DMS53 treated with DMSO at 0.1 percent for 48 hours (cell line): Measurements from ENCODE around the gene RMP24.
A peak's percentile ranks its signal among the peaks of the same experiment; 100 is the strongest.
"Not testable (repeated sequence)": the region's sequence is repeated elsewhere in the genome, so short reads cannot be mapped to it uniquely, and the experiment has no call there.

Experiments used
- DNase-seq: peaks from one replicate; lab custom pipeline; 2025; ENCODE audit not compliant: unreplicated experiment; lab: John Stamatoyannopoulos, UW

The RMP24 gene

DNA sequence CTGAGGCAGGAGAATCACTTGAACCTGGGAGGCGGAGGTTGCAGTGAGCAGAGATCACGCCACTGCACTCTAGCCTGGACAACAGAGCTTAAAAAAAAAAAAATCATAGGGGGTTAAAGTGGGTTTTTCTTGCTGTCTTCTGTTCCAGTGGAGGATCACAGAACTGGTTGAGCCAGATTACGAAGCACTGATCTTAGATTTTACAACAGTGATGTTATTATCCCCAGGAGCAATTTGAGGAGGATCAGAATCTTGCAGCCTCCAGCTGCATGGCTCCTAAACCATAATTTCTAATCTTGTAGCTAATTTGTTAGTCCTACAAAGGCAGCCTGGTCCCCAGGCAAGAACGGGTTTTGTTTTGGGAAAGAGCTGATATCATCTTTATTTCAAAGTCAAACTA, 4.6 kb upstream of the RMP24 start:
- not testable (repeated sequence) for DNase-seq

GRCh38 chr18:35968278-35968880, 4.1 kb upstream of the RMP24 start:
- no peak for DNase-seq

DNA sequence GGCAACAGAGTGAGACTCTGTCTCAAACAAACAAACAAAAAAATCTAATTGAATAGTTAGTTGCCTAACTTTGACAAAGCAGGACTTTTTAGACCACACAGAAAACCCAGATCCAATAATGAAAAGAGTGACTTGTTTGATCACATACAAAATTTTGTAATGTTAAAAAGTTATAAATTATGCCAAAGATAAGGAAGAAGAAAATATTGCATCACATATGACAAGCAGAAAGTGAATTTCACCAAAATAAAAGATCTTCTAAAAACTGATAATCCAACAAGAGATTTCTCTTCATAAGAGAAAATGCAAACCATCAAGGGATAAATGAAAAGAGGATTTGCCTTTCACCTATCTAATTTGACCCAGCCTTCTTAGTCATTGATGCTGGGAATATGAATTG, 2.8 kb upstream of the RMP24 start:
- no peak for DNase-seq

GRCh38 chr18:35971661-35972196, 750 bp upstream of the RMP24 start:
- DNase-seq, result peak; percentile 74

DNA sequence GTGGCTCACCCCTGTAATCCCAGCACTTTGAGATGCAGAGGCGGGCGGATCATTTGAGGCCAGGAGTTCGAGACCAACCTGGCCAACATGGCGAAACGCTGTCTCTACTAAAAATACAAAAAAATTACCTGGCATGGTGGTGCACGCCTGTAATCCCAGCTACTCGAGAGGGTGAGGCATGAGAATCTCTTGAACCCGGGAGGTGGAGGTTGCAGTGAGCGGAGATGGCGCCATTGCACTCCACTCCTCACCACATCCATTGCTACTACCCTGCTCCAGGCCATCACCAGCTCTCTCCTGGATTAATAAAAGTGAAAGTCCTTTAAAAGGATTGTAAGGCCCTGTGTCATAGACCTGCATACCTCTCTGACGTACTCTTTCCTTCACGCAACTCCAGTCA, 1.2 kb downstream of the RMP24 start:
- no peak for DNase-seq

DNA sequence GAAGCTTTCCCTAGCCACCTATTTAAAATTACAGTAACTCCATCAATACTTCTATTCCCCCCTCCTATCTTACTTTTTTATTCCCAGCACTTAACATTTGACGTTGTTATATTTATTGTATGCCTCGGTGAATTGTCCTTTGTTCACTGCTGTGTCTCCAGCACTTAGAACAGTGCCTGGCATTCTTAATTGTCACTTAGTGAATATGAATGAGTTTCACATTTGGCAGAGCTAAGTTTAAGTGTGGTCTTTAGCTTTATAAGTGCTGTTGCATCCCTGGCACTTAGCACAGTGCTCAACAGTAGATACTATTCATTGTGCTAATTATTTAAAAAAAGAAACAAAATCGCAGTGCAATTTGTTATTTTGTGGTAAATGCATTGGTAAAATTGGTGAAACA, 1.7 kb downstream of the RMP24 start:
- DNase-seq, result no peak

DNA sequence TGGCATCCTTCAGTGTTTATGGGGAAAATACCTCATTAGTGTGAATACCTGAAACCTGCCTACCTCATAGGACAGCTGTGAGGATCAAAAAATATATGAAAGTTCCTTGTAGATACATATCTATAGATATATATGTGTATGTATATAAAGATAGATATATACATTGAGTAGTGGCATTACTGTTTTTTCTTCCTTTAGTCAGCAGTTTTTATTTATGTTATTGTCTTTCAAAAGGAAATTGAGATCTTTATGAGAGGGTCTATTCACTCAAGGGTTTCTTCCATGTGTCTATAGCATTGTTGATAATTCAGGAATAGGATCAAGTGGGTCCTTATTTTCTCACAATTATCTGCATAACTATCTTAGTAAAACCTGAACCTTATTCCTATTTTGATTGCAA, 6.6 kb downstream of the RMP24 start:
- no peak for DNase-seq

DNA sequence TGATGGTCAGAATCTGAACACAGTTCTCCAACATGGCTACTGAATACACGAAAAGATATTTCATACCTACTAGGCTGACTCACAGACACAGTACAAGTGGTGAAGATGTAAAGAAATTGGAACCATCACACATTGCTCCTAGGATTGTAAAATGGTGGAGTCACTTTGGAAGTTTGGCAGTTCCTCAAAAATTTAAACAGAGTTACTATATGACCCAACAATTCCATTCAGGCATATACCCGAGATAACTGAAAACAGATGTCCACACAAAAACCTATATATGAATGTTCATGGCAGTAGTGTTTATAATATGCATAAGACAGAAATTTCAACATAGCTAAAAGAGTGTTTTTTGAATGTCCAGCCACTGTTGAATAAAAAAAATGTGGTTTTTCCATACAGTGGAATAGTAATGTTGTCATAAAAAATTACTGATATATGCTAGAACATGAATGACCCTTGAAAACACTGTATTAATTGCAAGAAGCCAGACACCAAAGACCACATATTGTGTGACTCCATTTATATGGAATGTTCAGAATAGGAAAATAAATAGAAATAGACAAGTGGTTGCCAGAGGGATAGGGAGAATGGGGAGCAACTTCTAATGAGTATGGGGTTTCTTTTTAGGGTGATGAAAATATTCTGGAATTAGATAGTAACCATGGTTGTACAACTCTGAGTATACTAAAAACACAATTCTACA, 10.1 kb downstream of the RMP24 start:
- DNase-seq, result no peak

DNA sequence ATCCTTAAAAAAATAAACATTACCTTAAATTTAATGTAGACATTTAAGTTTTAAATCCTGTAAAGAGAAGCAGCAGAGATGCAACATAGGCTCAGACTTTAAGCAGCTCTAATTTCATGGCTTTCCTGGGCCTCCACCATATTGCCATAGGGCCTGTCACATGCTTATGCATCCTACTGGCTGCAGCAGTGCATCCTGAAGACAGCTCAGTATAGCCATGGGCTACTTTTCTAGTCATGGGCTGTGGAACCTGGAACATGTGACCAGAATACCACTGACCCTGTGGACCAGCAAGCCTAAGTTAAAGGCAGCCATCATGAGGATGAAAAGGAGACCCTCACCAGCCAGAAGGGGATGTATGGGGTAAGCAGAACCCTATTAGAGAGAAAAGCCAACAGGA, 10.7 kb downstream of the RMP24 start:
- DNase-seq, result no peak

DNA sequence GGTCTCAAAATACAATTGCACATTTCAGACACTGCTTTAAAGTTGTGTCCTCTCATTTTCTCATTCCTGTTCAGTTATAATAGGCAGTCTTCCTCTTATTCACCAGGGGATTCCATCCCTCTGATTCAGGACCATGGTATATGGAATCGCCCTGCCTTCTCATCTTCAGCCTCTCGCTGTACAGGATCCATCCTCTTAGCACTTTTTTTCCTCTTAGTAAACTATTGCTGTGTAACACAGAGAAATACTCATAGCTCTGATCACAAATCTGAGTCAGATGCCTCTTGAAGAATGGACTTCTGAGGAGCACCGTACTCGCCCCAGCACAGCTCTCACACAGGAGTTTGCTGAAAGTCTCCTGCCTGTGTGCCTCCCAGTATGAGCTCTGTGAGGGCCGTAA, 11.3 kb downstream of the RMP24 start:
- DNase-seq, result no peak

DNA sequence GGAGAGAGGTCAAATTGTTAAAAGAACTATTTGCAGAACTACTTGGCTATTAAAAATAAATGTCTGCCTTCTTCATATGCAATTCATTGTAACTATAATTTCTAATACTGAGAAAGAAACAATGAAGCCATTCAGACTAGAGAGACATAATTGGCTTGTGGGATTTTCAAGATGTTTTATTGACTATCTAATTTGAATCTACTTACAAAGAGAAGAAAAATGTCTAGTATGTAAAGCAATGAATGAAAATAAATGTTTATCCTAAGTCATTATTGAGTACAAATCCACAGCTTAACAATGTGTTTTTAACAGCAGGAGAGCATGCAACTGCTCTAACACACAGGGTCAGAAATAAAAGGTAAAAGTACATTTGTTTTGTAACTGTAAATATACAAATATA, 19.2 kb downstream of the RMP24 start:
- DNase-seq, result no peak

DNA sequence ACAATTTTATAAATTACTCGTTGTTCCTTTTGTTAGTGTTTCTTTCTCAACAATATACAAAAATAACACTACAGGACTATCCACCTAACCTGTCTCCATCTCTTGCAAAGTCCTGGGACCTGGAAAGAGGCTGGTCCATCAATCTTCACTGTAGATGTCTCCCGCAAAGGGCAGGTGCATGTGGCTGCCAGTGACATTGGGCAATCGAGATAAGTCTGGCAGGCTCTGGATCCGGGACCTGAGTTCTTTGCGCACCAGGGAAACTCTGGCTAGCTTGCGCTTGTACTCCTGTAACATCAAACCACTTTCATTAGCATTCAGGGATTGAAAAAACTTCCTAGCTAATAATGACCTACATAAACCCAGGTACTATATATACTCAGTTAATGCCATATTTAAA, 20.5 kb downstream of the RMP24 start:
- DNase-seq, result no peak

DNA sequence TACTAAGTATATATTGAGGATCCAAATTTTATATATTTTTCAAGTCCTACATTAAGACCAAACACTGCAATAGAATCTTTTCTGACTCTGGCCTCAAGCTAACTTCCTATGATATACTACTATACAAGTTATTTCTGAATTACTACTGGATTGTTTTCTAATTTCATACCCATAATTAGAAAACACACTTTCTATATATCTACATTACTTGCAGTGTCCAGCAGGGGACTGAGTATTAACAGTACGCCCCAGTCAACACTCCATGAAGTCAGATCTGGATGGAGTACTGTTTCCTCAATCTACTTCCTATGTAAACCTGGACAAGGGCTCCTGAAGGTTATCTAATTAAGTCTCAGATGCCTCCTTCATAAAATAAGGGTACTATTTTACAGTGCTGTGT, 26.5 kb downstream of the RMP24 start:
- no peak for DNase-seq

DNA sequence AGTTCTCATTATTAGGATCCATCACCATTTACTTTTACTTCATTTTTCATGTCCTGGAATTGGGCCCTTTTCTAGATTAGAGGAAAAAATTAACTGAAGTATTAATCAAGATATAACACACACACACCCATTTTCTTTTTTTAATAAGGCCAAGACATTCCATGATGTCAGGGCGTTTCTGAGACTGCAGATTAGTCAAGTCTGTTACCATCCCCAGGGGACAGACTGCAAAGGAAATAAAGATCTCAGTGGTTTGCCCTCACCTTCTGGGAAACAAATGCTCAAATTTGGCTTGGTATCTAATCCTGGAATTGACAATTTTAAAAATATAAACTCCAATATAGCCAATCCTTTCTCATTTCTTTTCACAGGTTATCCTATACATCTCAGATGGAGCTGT, 27.4 kb downstream of the RMP24 start:
- no peak for DNase-seq

DNA sequence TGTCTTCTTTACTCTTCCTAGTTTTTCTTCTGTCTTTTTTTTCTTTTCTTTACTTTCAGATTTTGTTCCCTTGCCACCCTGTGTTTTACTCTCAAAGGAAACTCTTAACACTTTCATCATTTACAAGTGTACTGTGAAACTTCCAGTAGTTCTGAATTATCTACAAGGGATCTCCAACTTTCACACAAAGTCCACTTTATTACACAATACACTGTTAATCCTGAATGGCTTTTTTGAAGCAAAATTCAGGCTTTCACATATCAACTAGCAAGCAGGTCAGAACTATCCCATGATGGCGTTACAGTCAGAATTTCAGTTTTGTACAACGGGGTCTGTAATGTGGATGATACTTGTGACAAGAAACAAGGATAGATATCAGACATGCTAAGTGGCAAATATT, 34.5 kb downstream of the RMP24 start:
- no peak for DNase-seq

- DNase-seq, result no peak
Measured at GRCh38 chr18:36009214-36009613, 36.7 kb downstream of the RMP24 start.

DNA sequence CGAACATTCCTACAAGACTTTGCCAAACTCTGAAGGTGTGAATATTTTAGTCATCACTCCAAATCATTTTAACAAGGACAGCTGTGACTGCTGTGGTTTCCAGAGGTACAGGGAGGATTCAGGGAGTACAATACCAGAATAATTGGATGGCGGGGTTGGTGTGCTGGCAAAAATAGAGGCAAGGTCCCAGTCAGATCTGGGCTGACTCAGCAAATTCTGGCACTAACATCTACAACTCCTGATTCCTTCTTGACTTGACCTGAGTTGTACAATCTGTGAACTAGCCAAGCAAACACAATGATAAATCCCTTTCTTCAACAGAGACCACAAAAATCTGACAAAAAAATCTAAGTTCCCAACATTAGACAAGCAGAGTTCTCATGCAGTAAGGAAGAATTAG, 40.4 kb downstream of the RMP24 start:
- no peak for DNase-seq

DNA sequence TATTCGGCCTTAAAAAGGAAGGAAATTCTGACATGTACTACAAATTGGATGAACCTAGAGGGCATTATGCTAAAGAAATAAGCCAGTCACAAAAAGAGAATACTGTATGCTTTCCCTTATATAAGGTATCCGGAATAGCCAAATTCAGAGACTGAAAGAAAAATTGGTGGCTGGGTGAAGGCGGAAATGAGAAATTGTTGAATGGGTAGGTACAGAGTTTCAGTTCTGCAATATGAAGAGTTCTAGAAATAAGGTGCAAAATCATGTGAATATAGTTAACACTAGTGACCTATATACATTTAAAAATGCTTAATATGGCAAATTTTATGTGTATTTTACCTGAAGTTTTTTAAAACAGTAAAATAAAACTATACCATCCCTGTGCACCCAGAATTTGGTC, 43.1 kb downstream of the RMP24 start:
- no peak for DNase-seq

GRCh38 chr18:36017232-36017631, 44.8 kb downstream of the RMP24 start:
- no peak for DNase-seq

GRCh38 chr18:36020174-36020711, 47.8 kb downstream of the RMP24 start:
- no peak for DNase-seq

DNA sequence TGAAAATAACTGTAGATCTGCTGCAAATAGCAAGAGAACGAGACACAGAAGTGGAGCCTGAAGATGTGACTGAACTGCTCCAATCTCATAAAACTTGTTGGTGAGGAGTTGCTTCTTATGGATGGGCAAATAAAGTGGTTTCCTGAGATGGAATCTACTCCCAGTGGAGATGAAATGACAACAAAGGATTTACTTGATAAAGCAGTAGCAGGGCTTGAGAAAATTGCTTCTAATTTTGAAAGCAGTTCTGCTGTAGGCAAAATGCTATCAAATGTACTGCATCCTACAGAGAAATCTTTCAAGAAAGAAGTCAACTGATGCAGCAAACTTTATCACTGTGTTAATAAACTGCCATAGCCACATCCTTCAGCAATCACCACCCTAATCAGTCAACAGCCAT, 50.9 kb downstream of the RMP24 start:
- DNase-seq, result no peak

GRCh38 chr18:36024241-36024640, 51.8 kb downstream of the RMP24 start:
- not testable (repeated sequence) for DNase-seq

DNA sequence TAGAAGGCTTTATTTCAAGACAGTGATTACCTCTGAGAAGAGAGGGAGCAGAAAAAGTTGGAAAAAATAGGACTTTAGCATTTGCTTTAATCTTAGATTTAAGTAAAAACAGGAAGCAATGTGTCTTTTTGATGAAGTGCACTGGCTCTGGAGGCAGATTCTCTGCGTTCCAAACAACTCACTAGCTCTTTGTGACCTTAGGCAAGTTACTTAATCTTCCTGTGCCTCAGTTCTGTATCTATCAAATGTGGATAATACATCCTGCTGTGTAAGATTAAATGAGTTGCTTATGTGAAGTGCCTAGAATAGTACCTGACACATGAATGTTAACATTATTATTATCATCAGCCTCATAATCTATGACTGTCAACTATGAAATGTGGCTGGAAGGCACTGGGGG, 52.5 kb downstream of the RMP24 start:
- no peak for DNase-seq
